Inflammatory macrophage treated with lipopolysaccharide for 4 hours (primary cell): ENCODE measurements around the gene CPE.
"Not testable (repeated sequence)": the region's sequence is repeated elsewhere in the genome, so short reads cannot be mapped to it uniquely, and the experiment has no call there.

ENCODE experiments used
- DNase-seq: peaks from one replicate; pipeline ENCODE4 v3.0.0-alpha.2; 2020

The CPE gene

DNA sequence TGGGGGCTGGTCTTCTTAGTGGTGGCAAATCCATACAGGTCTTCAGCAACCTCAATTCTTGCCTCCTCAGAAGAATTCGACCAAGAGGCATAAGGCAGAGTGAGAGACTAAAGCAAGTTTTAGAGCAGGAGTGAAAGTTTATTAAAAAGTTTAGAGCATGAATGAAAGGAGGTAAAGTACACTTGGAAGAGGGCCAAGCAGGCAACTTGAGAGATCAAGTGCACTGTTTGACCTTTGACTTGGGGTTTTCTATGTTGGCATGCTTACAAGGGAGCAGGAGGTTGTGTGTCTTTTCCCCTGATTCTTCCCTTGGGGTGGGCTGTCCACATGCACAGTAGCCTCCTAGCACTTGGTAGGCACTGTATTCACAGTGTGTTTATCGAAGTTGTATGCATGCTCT is 91.2 kb downstream of the CPE start:
- no peak for DNase-seq

DNA sequence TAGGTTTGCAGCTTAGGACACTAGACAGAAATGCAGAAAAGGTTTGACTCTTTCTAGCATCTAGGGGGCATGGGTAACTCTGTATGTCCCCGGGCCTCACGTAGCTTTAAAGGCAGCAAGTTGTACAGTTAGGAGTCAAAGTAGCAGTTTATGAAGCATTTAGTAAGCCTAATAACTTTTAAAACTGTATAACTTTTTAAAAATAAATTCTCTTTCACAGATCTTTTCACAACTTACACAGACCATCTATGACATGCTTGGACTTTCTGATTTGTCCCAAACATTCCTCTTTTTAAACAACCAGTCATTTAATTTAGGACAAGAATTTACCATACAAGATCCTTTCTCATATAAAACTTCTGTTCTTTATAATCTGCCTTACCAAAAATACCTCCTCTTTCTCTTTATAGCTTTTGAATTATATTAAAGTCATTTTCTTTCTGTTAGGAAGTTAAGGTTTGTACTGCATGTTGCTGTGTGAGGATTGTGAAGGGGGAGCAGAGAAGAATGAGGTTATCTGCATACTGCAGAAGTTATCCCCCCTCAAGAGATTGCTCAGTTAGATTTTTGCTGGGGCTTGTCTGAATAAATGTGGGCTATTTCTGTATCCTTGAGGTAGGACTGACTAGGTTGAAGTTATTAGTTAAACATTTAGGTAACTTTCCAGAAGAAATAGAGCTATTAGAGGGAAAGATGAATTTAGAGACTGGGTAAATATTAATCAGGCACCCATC is 94.3 kb downstream of the CPE start:
- DNase-seq, result no peak

DNA sequence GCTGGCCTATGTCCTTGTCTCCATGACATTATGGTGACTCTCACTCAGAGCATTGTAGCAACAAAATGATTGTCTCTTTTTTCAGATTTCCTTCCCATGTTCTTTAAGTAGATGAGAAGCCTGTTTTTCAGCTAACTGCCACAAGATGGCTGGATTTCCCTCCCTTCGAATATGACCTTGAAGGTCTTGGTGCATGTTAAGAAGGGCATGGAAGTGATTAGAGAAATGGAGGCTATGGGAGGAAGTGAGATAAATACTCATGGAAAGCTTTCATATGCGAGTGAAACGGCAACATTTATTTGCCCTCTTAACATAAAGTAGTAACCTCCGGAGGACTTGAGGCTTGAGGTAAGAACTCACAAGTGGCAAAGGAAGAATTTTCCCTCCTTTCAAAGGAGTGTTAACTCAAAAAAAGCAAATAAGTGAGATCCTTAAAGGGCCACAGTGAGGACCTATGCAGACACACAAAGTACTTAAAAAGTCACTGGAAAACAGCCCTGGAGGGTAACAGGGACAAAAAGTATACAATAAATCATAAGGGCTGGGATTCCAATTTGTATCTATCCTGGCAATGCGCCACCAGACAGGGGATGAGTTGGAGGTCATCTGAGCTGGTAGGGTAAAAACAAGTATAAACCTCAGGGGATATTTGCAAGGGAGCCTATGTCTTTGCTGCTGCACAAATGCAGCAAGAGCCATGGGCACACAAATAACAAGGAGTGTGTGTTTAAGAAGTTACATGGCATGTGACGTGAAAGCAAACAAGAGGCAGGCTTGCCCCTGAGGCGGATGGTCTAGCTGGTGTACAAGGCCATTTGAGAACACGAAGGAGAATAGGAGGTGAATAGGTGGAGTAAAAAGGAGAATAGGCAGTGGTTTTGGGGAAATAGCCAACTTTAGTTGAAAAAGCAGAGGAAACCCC is 96.2 kb downstream of the CPE start:
- no peak for DNase-seq

DNA sequence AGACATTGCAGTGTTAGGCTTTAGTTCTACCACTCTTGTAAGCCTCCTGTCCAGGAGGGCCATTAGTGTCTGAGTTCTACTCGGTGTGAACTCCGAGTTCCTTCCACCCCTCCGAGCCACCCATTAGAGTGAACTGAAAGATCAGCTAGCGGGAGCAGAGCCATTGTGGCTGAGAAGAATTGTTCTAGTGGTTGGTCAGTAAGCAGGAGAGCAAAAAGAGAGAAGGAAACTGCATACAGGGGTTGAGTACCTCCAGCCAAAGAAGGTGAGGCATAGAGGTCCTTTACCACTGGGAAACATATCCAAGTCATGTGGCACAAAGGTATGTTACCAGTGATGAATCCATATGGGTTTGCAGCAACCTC is 96.9 kb downstream of the CPE start:
- no peak for DNase-seq

DNA sequence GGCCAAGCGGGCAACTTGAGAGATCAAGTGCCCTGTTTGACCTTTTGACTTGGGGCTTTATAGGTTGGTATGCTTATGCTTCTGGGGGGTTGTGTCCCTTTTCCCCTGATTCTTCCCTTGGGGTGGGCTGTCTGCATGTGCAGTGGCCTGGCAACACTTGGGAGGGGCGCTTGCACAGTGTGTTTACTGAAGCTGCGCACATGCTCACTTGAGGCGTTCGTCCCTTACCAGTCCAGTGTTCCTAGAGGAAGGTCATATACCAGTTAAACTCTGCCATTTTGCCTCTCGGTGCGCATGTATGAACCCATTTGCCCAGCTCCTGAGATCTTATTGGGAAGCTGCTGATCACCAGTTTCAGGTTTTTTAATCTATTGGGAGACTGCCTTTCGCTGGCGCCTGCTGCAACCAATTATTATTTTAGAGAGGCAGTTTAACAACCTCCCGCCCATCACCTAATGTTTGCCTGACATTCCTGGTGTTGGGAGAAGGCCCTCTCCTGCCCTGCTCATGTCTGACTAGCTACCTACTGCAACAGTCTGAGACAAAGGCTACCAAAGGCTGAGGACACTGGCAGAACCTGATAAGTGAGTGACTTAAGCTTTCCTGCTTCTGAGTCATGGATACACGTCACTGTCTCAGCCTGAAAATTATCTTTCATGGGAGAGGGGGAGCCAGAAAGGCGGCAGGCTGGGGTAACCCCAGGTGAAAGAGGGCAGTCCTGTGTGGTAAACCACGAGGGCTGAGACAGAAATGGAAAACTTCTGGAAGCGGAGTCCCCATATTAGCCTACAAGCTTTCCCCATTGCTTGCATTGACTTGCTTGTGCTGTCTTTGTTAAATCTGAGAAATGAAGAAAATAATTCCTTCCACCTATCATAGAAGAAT is 97.6 kb downstream of the CPE start:
- DNase-seq, result no peak

DNA sequence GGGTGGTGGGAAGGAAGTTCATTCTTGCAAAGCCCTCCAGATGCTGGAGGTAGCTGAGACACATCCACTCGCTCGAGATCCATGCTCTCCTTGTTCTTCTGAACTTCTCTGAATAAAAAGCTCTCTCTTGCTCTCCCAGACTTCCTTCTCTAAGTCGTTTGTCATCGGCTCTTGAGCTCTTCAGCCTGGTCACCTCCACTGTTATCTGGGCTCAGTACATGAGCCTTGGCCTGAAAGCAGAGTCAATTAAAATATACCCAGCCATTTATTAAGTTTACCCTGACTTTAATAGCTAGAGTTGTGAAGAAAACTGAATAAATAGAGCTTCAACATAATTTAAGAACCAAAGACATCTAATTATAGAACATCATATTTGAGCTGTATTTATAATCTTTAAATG is 99.0 kb downstream of the CPE start:
- DNase-seq, result no peak

DNA sequence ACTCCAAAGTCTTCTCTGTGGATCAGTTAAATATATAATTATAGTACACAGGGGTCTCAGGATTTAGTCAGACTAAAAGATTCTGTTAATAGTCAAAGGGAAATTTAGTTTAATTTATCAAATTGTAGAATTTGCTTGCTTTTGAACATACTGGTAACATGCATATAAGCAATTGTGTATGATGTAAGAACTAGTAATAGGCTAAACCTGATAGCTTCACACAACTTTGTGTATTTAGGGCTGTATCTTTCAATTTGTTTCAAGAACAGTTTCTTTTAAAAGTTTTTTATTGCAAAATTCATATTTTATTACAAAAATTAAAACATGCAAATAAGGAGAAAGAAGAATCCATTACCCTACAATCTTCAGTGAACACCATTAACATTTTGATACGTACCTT is 99.5 kb downstream of the CPE start:
- DNase-seq, result no peak

DNA sequence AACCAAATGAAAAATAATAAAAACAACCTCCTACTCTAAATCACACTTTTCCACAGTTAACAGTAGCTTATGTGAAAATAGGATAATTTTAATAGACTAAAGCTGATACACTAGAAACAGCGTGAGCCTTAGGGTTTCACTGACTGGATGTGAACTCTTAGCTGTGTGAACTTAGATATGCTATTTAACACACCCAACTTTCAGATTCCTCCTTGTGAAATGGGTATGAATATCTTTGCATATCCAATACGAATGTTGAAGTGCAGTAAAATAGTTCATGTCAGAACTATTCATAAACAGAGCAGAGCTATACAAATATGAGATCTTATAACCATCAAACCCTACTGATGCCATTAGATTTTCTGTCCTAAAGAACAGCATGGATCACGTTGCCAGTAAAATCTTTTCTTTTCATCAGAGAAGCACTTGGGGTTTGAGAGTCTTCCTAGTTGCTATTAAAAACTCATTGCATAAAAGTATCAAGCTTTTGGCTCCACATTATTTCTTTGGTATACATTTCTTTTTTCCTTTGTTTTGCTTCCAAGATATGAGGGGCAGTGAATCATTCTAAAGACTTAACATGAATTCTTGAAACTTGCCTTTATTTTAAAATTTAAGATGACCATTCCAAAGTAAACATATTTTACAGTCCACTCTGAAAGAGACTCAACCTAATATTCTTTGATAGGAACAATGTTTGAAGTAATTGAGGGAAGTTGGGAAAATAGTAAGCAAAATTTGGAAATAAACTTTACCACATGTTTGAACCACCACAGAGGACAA is 102.4 kb downstream of the CPE start:
- DNase-seq, result no peak

DNA sequence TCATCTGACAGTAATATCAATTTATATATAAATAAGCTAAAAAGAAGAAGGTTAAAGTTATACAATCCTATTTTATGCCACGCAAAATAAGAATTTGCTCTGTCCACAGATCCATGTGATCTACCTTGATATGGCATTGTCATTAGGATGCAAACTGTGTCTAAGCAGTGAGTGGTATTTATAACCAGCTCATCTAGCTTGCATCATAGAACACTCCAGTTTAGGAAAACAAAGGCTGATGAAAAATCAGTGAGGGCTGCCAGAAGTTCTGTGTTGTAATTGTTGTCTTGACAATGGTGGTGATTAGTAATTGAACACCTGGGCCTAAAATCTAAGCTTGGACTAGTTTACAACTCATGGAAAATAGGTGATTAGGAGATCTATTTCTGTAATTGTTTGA is 111.0 kb downstream of the CPE start:
- DNase-seq, result no peak

DNA sequence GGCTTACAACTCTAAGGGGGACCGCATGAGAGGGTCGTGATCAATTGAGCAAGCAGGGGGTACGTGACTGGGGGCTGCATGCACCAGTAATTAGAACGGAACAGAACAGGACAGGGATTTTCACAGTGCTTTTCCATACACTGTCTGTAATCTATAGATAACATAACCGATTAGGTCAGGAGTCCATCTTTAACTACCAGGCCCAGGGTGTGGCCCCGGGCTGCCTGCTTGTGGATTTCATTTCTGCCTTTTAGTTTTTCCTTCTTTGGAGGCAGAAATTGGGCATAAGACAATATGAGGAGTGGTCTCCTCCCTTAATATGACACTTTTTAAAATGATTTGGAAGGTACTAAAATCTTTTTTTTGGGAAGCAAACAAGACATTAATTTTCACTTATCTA is 113.8 kb downstream of the CPE start:
- not testable (repeated sequence) for DNase-seq

DNA sequence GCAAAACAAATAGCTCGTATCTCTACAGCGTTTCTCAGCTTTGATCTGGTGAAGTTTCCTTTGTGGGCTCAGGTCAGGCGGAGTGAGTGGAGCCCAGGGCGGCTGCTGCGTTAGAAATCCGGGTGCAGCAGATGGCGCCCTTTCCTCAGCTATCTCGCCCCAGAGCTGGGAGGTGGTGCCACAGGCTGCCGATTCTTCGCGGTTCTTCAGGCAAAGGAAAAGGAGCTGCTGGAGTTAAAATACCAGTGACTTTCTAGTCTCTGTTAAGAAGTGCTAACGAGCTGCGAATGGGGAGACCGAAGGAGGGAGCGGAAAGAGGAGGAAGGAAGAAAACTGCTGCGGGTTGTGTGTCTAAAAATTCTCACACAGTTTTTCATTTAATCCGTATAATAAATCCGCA is 114.6 kb downstream of the CPE start:
- DNase-seq, result peak; percentile 57

DNA sequence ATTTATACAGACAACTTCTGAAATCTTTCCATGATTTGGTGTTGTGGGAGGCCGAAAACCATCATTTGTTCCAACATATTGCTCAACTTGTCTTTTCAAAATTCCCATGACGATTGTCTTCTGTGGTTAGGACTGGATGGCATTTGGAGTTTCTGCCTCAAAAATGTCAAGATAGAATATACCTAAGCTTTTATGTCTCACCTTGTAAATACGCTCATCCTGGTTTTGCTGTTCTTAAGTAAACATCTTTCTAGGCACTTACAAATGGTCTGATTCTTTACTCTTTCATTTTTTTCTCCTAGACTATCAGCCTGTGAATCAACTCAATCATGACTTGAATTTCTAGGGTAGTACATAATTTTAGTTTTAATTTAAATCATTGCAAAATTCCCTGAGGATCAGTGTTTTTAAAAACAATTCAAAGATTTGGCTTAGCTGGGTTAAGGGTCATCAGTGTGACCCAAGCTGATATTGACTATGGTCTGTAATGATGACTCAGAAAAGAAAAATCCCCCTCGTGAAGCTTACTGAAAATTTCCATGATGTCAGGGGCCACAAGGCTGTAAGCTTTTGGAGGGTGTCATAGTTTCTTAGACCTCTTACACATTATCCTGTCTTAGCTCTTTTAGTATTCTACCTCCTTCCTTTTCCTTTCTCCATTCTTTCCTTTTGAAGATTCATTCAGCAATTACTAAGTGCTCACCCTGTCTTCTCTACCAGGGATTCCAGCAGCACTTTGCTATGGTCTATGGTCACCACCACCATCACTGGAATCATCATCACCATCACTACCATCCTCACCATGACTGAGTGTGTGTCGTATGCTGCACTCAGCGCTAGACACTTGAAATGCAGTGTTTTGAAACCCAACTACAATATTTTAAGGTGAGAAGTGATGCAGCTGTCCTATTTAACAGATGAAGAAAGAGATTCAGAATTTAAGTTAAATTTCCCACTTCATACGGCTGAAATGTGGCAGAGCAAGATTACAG is 124.4 kb downstream of the CPE start:
- DNase-seq, result peak; percentile 7

DNA sequence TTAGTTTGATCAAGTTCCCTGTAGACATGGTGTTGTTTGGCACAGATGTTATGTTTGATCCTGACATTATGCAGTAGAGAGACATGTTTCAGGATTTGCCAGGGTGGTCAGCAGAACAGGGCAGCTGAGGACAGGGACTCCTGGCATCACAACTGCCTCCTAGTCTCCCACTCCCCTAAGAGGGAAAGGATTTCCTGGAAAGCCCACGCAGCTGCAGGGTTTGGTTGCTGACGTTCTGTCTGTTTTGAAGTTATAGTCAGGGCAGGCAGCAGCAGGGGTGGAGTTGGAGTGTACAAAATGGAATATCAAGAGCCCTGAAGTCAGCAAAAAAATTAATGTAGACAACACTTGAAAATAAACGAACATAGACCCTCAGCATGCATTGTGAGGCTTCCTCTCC is 125.4 kb downstream of the CPE start:
- DNase-seq, result no peak

DNA sequence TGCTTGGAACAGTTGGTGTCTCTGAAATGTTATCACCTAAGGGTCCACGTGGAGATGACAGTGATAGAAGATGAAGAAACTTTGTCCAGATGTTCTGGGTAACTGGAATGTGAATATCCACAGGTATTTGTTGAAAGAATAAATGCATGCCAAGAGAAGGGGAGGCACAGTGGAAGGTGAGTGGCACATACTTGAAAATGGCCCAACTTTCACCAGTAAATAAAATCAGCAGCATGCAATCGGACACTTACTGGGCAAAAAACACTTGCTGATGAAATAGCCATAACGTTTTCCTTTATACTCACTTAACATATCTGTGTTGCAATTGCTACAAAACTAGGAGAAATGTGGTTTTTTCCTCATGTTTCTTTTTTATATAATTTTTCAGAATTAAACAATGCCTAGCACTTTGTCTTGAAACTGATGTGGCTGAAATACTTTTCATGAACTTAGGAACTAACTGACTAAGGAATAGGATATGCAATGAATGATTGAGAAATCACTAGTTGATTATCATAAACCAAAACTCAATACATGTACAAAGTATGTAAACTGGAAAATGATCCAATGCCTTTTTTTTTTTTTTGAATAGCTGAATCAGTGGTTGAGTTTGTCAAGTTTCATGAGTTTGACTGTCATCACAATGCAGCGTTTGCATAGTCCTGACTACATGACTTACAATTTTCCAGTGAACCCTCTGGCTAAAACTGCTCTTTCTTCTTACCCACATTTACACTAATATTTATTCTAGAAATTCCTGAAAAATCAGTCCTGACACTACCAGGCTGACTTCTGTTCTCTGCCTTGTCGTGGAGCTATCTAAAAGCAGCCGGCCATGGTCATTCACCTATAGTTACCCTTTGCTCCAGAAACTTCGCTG is 127.4 kb downstream of the CPE start:
- DNase-seq, result no peak

DNA sequence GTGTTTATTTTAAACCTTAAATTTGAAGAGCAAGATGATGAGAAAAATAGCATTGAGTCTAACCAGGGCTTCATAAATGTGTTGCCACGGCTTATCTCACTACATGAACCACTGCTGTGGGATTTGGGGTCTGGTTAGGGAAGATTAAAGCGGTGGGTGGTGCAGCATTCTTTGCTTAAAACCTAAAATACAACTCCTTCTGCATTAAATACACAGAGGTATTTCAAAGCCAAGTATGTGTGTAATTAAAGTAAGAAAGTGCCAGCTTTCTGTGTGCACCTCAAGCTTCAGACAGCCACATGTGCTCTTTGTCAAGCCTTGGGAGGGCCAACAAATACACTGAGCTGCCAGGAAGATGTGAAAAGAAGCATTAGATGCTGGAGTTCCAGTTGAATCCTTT is 128.0 kb downstream of the CPE start:
- DNase-seq, result no peak

DNA sequence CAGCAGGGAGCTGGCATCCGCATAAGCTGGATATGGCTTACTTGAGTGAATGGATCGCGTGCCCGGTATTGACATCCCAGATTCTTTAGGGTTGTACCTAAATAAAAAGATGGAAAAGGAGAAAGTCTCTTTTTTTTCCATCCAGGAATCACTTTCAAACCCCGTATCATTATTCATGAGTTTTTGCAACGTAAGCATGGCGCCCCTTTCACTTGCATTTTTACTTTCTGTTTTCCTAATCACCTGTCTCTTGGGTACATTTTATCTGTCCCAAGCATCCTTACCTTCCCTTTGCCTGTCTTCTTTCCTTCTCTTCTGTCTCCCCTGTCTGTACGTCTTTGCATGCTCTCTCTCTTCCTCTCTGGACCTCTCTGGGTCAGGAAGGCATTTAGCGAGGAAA is 128.6 kb downstream of the CPE start:
- DNase-seq, result no peak

DNA sequence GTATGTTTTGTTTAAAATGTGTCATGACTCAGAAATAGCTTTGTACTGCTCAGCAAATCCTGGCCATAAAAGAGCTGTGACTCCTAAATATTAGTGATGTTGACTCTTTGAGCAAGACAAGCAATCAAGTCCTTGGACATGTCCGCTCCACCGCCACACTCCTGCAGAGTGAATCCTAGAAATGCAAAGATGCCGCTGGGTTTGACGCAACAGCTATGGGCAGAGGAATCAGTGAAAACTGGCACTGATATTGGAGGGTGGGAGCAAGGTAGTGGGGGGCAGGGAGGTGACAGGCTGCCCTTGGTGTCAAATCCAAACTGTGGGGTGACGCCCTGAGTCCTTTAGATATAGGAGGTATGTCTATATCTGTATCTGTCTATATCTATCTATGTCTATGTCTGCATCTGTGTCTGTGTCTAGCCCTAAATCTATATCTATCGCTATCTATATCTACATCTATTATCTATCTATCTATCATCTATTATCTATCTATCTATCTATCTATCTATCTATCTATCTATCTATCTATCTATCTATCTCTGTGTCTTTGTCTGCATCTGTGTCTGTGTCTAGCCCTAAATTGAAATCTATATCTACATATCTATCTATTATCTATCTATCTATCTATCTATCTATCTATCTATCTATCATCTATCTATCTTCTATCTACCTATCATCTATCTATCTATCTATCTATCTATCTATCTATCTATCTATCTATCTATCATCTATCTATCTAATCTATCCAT is 129.7 kb downstream of the CPE start:
- no peak for DNase-seq

DNA sequence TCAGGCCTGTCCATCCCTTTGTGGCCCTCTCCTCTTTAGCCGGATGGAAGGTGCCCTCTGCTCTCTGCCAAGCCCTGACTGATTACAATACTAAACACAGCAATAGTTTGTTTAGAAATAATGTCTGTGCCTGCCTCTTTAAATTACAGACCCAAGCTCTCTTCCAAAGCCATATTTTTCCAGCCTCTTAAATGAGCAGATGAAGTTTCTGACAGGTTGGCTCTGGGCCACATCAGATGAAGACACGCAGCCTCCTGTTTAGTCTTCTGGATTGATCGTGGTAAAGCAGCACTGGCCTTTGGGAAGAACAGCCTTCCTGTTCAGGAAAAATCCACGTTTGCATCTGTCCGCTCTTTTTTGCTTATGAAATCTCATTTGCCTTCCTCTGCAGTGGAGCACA is 133.6 kb downstream of the CPE start:
- no peak for DNase-seq

DNA sequence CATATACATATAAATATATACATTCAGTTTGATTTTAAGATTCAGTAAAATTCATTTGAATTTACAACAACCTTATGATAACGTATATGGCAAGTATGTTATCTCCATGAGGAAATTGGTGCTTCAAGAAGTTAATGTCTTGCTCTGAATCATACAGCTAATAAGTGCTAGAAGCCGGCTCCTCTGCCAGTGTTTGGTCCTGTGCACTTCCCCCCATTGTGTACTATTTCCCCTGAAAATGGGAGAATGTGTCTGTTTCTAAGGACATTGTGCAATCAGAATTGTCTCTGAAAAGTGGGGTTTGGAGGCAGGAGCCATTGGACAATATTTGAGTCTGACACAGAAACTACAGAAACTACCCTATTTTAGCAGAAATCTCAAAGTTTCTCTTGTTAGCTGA is 135.9 kb downstream of the CPE start:
- DNase-seq, result no peak

DNA sequence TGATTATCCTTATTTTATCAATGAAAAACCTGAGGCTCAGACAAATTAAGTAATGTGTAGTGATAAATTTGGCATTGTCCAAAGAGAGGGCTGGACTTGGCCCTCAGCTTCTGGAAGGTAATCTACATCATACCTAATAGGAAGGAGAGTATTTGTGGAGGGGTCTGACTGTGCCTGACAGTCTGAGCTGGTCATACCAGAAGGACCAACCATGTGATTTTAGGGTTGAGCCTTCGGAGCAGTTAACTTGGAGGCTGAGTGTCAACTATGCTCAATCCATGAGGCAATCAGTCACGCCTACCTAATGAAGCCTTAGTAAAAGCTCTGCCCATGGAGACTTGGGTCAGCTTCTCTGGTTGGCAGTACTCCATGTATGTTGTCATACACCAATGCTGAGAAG is 136.4 kb downstream of the CPE start:
- no peak for DNase-seq
